ENCODE results near the gene MYO15B.

Gene MYO15B

GRCh38 chr17:75573540-75573957 lies 14.1 kb upstream of the MYO15B start:
- ATAC-seq (ENCODE audit: insufficient read depth, low read depth): no peak
- Histone ChIP-seq H3K36me3 (ENCODE audit: insufficient read depth, low read length) (no peaks in the 10 kb centered on the region), H3K27me3 (ENCODE audit: insufficient read depth, low read length, poor library complexity) (no peaks in the 10 kb centered on the region), H3K27ac (ENCODE audit: low read length) (no peak overlapping the region), H3K4me2 (ENCODE audit: insufficient read depth, low read length) (no peak overlapping the region), H3K4me3 (ENCODE audit: low read depth in 1 of 2, low read length in 2 of 2) (no peak overlapping the region), H3K4me1 (ENCODE audit: insufficient read depth, low read length) (no peaks in the 10 kb centered on the region), H3K9ac (ENCODE audit: low read depth, low read length) (no peak overlapping the region), H3K79me2 (ENCODE audit: insufficient read depth, low read length) (no peaks in the 10 kb centered on the region), H3K9me3 (ENCODE audit: insufficient read depth, low read length, severe bottlenecking) (no peaks in the 10 kb centered on the region), H4K20me1 (ENCODE audit: insufficient read depth, low read length) (no peaks in the 10 kb centered on the region), H2AFZ (ENCODE audit: low read depth, low read length) (no peak overlapping the region)
- TF ChIP-seq CTCF (IDR thresholded peaks at IDR 0.05; ENCODE audit: borderline replicate concordance, extremely low read depth, low read length, poor library complexity, severe bottlenecking): no peak
- TF ChIP-seq EZH2 (IDR thresholded peaks at IDR 0.05; ENCODE audit: borderline replicate concordance, low read depth, low read length, severe bottlenecking): no peak
- no peak for DNase-seq

- Histone ChIP-seq H3K9me3 (ENCODE audit: insufficient read depth, low read length, severe bottlenecking) (no peaks in the 10 kb centered on the region), H3K79me2 (ENCODE audit: insufficient read depth, low read length) (no peaks in the 10 kb centered on the region), H3K36me3 (ENCODE audit: insufficient read depth, low read length) (no peaks in the 10 kb centered on the region), H3K27me3 (ENCODE audit: insufficient read depth, low read length, poor library complexity) (no peaks in the 10 kb centered on the region), H4K20me1 (ENCODE audit: insufficient read depth, low read length) (no peaks in the 10 kb centered on the region), H2AFZ (ENCODE audit: low read depth, low read length) (no peak overlapping the region), H3K27ac (ENCODE audit: low read length) (no peak overlapping the region), H3K9ac (ENCODE audit: low read depth, low read length) (no peak overlapping the region), H3K4me3 (ENCODE audit: low read depth in 1 of 2, low read length in 2 of 2) (no peak overlapping the region), H3K4me2 (ENCODE audit: insufficient read depth, low read length) (no peak overlapping the region), H3K4me1 (ENCODE audit: insufficient read depth, low read length) (no peaks in the 10 kb centered on the region)
- no peak for DNase-seq
- no peak for ATAC-seq (ENCODE audit: insufficient read depth, low read depth)
- TF ChIP-seq EZH2 (IDR thresholded peaks at IDR 0.05; ENCODE audit: borderline replicate concordance, low read depth, low read length, severe bottlenecking): no peak
- no peak for TF ChIP-seq CTCF (IDR thresholded peaks at IDR 0.05; ENCODE audit: borderline replicate concordance, extremely low read depth, low read length, poor library complexity, severe bottlenecking)
Observed at GRCh38 chr17:75573994-75574393, 13.6 kb upstream of the MYO15B start.

- no peaks in the 10 kb centered on the region for H3K4me1 ChIP-seq (ENCODE audit: insufficient read depth, low read length)
- no peaks in the 10 kb centered on the region for H3K27me3 ChIP-seq (ENCODE audit: insufficient read depth, low read length, poor library complexity)
- no peak for DNase-seq
- no peak for ATAC-seq (ENCODE audit: insufficient read depth, low read depth)
- no peaks in the 10 kb centered on the region for H3K36me3 ChIP-seq (ENCODE audit: insufficient read depth, low read length)
- no peak overlapping the region for H2AFZ ChIP-seq (ENCODE audit: low read depth, low read length)
- H3K9ac ChIP-seq (ENCODE audit: low read depth, low read length): no peak overlapping the region
- no peaks in the 10 kb centered on the region for H3K79me2 ChIP-seq (ENCODE audit: insufficient read depth, low read length)
- H3K4me3 ChIP-seq (ENCODE audit: low read depth in 1 of 2, low read length in 2 of 2): no peak overlapping the region
- H3K27ac ChIP-seq (ENCODE audit: low read length): no peak overlapping the region
- no peak overlapping the region for H3K4me2 ChIP-seq (ENCODE audit: insufficient read depth, low read length)
- H4K20me1 ChIP-seq (ENCODE audit: insufficient read depth, low read length): no peaks in the 10 kb centered on the region
- TF ChIP-seq EZH2 (IDR thresholded peaks at IDR 0.05; ENCODE audit: borderline replicate concordance, low read depth, low read length, severe bottlenecking) (no peak), CTCF (IDR thresholded peaks at IDR 0.05; ENCODE audit: borderline replicate concordance, extremely low read depth, low read length, poor library complexity, severe bottlenecking) (no peak)
- no peaks in the 10 kb centered on the region for H3K9me3 ChIP-seq (ENCODE audit: insufficient read depth, low read length, severe bottlenecking)
Observed at GRCh38 chr17:75574404-75575036, 13.1 kb upstream of the MYO15B start.
